ENCODE measurements around the gene TRIM23. TPM values are rescaled to one million over a fixed set of nuclear protein-coding genes. Genes with fewer than 3 reads are reported as not detected.

Gene TRIM23
- total RNA-seq, 4 donors from 2014 or later = 9.1 to 19.4 (median 14.6) TPM

- no peak for TF ChIP-seq CTCF (IDR thresholded peaks at IDR 0.05)
- no peak for DNase-seq (ENCODE audit: low spot score)
- no peak for ATAC-seq (ENCODE audit: low FRiP score)
These were observed 57.6 kb downstream of the TRIM23 start for GRCh38 chr5:65566505-65566904.

GRCh38 chr5:65563777-65564176 lies 60.4 kb downstream of the TRIM23 start:
- ATAC-seq (ENCODE audit: low FRiP score) = peak; percentile 17
- no peak for TF ChIP-seq CTCF (IDR thresholded peaks at IDR 0.05)

GRCh38 chr5:65562731-65563701 lies 61.1 kb downstream of the TRIM23 start, which contains the start of the genes CENPK and PPWD1:
CENPK (minus strand) TSS chr5:65563168; CDS start chr5:65554907, 8,261 bp downstream.
PPWD1 (plus strand) TSS chr5:65563296; CDS start chr5:65563311, 15 bp downstream.
- TF ChIP-seq CTCF (IDR thresholded peaks at IDR 0.05) = no peak

More at GRCh38 chr5:65563777-65564176, 60.4 kb downstream of the TRIM23 start:
- DNase-seq (ENCODE audit: low spot score) = no peak

GRCh38 chr5:65556718-65557117 lies 67.4 kb downstream of the TRIM23 start:
- no peak for DNase-seq (ENCODE audit: low spot score)
- no peak for ATAC-seq (ENCODE audit: low FRiP score)
- no peak for TF ChIP-seq CTCF (IDR thresholded peaks at IDR 0.05)

More at GRCh38 chr5:65562731-65563701, 61.1 kb downstream of the TRIM23 start, which contains the start of the genes CENPK and PPWD1:
- DNase-seq (ENCODE audit: low spot score) (peak; percentile 90), ATAC-seq (ENCODE audit: low FRiP score) (peak; percentile 100)

- TF ChIP-seq CTCF (IDR thresholded peaks at IDR 0.05) = no peak
- no peak for ATAC-seq (ENCODE audit: low FRiP score)
- DNase-seq (ENCODE audit: low spot score) = no peak
These were observed 68.0 kb downstream of the TRIM23 start for GRCh38 chr5:65556181-65556580.

- no peak for TF ChIP-seq CTCF (IDR thresholded peaks at IDR 0.05)
- DNase-seq (ENCODE audit: low spot score) (no peak), ATAC-seq (ENCODE audit: low FRiP score) (no peak)
These were observed 68.8 kb downstream of the TRIM23 start for GRCh38 chr5:65555287-65555686.

Data from omental fat pad (tissue), 4 donors.